Dendritic cell treated with granulocyte-macrophage colony-stimulating factor and Interleukin-4, amounts not matched to agents 40 ng/mL and 50 ng/mL, for 4 days (primary cell): ENCODE measurements around the gene MTX1.

ENCODE experiments used
- H3K27ac Mint-ChIP-seq: one replicate; pipeline ENCODE4 v1.8.0; 2022; ENCODE audit warnings: mild to moderate bottlenecking, mixed read lengths
- H3K27me3 Mint-ChIP-seq: one replicate; pipeline ENCODE4 v1.8.0; 2022; ENCODE audit warnings: mild to moderate bottlenecking, mixed read lengths
- H3K36me3 Mint-ChIP-seq: one replicate; pipeline ENCODE4 v1.8.0; 2022; ENCODE audit warnings: low read depth, mixed read lengths
- H3K4me1 Mint-ChIP-seq: one replicate; pipeline ENCODE4 v1.8.0; 2022; ENCODE audit warnings: low read depth, mixed read lengths
- H3K4me3 Mint-ChIP-seq: one replicate; pipeline ENCODE4 v1.8.0; 2022; ENCODE audit warnings: mild to moderate bottlenecking, moderate library complexity, mixed read lengths
- H3K9me3 Mint-ChIP-seq: one replicate; pipeline ENCODE4 v1.8.0; 2022; ENCODE audit warnings: mixed read lengths
- intact Hi-C: fragments of 100-400 bp; cut with micrococcal nuclease; formaldehyde crosslinking; loops from one replicate; pipeline ENCODE4 v1.15.0; 2022

Gene MTX1

GRCh38 chr1:155178441-155179111 is 29.9 kb upstream of the MTX1 start:
- no peaks in the 10 kb centered on the region for H3K9me3 Mint-ChIP-seq
- peaks cover 83% of the 10 kb centered on the region for H3K4me1 Mint-ChIP-seq
- H3K27ac Mint-ChIP-seq = peak overlapping the region; percentile 83
- peak overlapping the region; percentile 66 for H3K4me3 Mint-ChIP-seq
- peaks cover 24% of the 10 kb centered on the region for H3K27me3 Mint-ChIP-seq
- no peaks in the 10 kb centered on the region for H3K36me3 Mint-ChIP-seq
- intact Hi-C loops = loop anchor here (5.0 kb wide), 1 partner anchor 49 kb away; no protein-coding TSS in a partner anchor

- Mint-ChIP-seq H3K27me3 (peaks cover 24% of the 10 kb centered on the region), H3K27ac (peak overlapping the region; percentile 83), H3K9me3 (no peaks in the 10 kb centered on the region), H3K4me3 (peak overlapping the region; percentile 66), H3K36me3 (no peaks in the 10 kb centered on the region), H3K4me1 (peaks cover 81% of the 10 kb centered on the region)
- intact Hi-C loops = loop anchor here (5.0 kb wide), 1 partner anchor 48 kb away; no protein-coding TSS in a partner anchor
Measured at GRCh38 chr1:155179112-155180031, 29.1 kb upstream of the MTX1 start.

- Mint-ChIP-seq H3K36me3 (no peaks in the 10 kb centered on the region), H3K27me3 (peaks cover 14% of the 10 kb centered on the region), H3K9me3 (no peaks in the 10 kb centered on the region), H3K4me3 (no peak overlapping the region), H3K27ac (no peak overlapping the region), H3K4me1 (peaks cover 81% of the 10 kb centered on the region)
- intact Hi-C loops = no loop called here
Measured at GRCh38 chr1:155181371-155182051, 27.0 kb upstream of the MTX1 start.

- Mint-ChIP-seq H3K27ac (peak overlapping the region; percentile 14), H3K27me3 (peaks cover 17% of the 10 kb centered on the region), H3K9me3 (no peaks in the 10 kb centered on the region), H3K4me1 (peaks cover 81% of the 10 kb centered on the region), H3K4me3 (no peak overlapping the region), H3K36me3 (no peaks in the 10 kb centered on the region)
- intact Hi-C loops = no loop called here
Measured at GRCh38 chr1:155182052-155182550, 26.4 kb upstream of the MTX1 start.

- peaks cover 75% of the 10 kb centered on the region for H3K4me1 Mint-ChIP-seq
- peaks cover 27% of the 10 kb centered on the region for H3K27me3 Mint-ChIP-seq
- no peaks in the 10 kb centered on the region for H3K9me3 Mint-ChIP-seq
- H3K27ac Mint-ChIP-seq = peak overlapping the region; percentile 83
- no peaks in the 10 kb centered on the region for H3K36me3 Mint-ChIP-seq
- intact Hi-C loops = no loop called here
- H3K4me3 Mint-ChIP-seq = no peak overlapping the region
Measured at GRCh38 chr1:155183775-155184221, 24.7 kb upstream of the MTX1 start.

- intact Hi-C loops = no loop called here
- Mint-ChIP-seq H3K27ac (peak overlapping the region; percentile 83), H3K27me3 (peaks cover 27% of the 10 kb centered on the region), H3K36me3 (no peaks in the 10 kb centered on the region), H3K4me1 (peaks cover 69% of the 10 kb centered on the region), H3K4me3 (no peak overlapping the region), H3K9me3 (no peaks in the 10 kb centered on the region)
Measured at GRCh38 chr1:155184351-155184811, 24.1 kb upstream of the MTX1 start.

GRCh38 chr1:155184835-155185782 is 23.4 kb upstream of the MTX1 start:
- Mint-ChIP-seq H3K27ac (peak overlapping the region; percentile 83), H3K4me1 (peaks cover 65% of the 10 kb centered on the region)

GRCh38 chr1:155185783-155186066 is 22.8 kb upstream of the MTX1 start:
- intact Hi-C loops = no loop called here
- no peaks in the 10 kb centered on the region for H3K9me3 Mint-ChIP-seq
- peak overlapping the region; percentile 83 for H3K27ac Mint-ChIP-seq
- peak overlapping the region; percentile 28 for H3K4me3 Mint-ChIP-seq
- no peaks in the 10 kb centered on the region for H3K36me3 Mint-ChIP-seq
- peaks cover 65% of the 10 kb centered on the region for H3K4me1 Mint-ChIP-seq
- H3K27me3 Mint-ChIP-seq = peaks cover 27% of the 10 kb centered on the region

More at GRCh38 chr1:155184835-155185782, 23.4 kb upstream of the MTX1 start:
- no peaks in the 10 kb centered on the region for H3K9me3 Mint-ChIP-seq
- no peaks in the 10 kb centered on the region for H3K36me3 Mint-ChIP-seq
- intact Hi-C loops = no loop called here
- peaks cover 27% of the 10 kb centered on the region for H3K27me3 Mint-ChIP-seq
- peak overlapping the region; percentile 28 for H3K4me3 Mint-ChIP-seq

- intact Hi-C loops = no loop called here
- peak overlapping the region; percentile 83 for H3K27ac Mint-ChIP-seq
- H3K9me3 Mint-ChIP-seq = no peaks in the 10 kb centered on the region
- no peaks in the 10 kb centered on the region for H3K36me3 Mint-ChIP-seq
- H3K4me3 Mint-ChIP-seq = no peak overlapping the region
- peaks cover 27% of the 10 kb centered on the region for H3K27me3 Mint-ChIP-seq
- H3K4me1 Mint-ChIP-seq = peaks cover 63% of the 10 kb centered on the region
Measured at GRCh38 chr1:155186067-155186793, 22.3 kb upstream of the MTX1 start.

GRCh38 chr1:155186794-155187455 is 21.6 kb upstream of the MTX1 start:
- H3K36me3 Mint-ChIP-seq = no peaks in the 10 kb centered on the region
- intact Hi-C loops = no loop called here
- H3K27me3 Mint-ChIP-seq = peaks cover 23% of the 10 kb centered on the region
- H3K4me1 Mint-ChIP-seq = peaks cover 57% of the 10 kb centered on the region
- H3K9me3 Mint-ChIP-seq = no peaks in the 10 kb centered on the region
- H3K4me3 Mint-ChIP-seq = no peak overlapping the region
- peak overlapping the region; percentile 83 for H3K27ac Mint-ChIP-seq

GRCh38 chr1:155187456-155187891 is 21.0 kb upstream of the MTX1 start:
- H3K4me3 Mint-ChIP-seq = no peak overlapping the region
- peak overlapping the region; percentile 83 for H3K27ac Mint-ChIP-seq
- peaks cover 22% of the 10 kb centered on the region for H3K27me3 Mint-ChIP-seq
- intact Hi-C loops = no loop called here
- peaks cover 57% of the 10 kb centered on the region for H3K4me1 Mint-ChIP-seq
- no peaks in the 10 kb centered on the region for H3K9me3 Mint-ChIP-seq
- no peaks in the 10 kb centered on the region for H3K36me3 Mint-ChIP-seq

GRCh38 chr1:155188268-155188667 is 20.2 kb upstream of the MTX1 start:
- H3K9me3 Mint-ChIP-seq = no peaks in the 10 kb centered on the region

More at GRCh38 chr1:155188268-155188667, 20.2 kb upstream of the MTX1 start:
- no peaks in the 10 kb centered on the region for H3K36me3 Mint-ChIP-seq
- peak overlapping the region; percentile 54 for H3K27ac Mint-ChIP-seq
- intact Hi-C loops = no loop called here
- H3K27me3 Mint-ChIP-seq = peaks cover 20% of the 10 kb centered on the region
- peaks cover 62% of the 10 kb centered on the region for H3K4me1 Mint-ChIP-seq
- no peak overlapping the region for H3K4me3 Mint-ChIP-seq
